ENCODE data around the gene UQCRQ.

DNA sequence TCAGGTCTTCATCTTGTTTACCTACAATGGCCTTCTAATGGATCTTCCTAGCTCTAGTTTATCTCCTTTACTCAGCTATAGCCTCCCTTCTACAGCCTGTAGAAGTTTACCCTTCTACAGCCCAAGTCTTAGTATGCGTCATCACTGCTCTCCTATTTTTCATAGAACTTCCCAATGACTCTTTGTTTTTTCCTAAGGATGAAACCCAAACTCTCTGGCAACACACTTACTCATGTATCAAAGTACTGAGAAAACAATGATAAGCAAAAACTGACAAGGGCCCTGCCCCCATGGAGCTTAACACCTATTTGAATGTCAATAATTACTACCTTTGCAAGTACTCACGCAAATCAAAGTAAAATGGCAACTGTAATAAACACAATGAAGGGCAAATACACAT, 40.7 kb downstream of the UQCRQ start:
- TF ChIP-seq, protein P1, sequence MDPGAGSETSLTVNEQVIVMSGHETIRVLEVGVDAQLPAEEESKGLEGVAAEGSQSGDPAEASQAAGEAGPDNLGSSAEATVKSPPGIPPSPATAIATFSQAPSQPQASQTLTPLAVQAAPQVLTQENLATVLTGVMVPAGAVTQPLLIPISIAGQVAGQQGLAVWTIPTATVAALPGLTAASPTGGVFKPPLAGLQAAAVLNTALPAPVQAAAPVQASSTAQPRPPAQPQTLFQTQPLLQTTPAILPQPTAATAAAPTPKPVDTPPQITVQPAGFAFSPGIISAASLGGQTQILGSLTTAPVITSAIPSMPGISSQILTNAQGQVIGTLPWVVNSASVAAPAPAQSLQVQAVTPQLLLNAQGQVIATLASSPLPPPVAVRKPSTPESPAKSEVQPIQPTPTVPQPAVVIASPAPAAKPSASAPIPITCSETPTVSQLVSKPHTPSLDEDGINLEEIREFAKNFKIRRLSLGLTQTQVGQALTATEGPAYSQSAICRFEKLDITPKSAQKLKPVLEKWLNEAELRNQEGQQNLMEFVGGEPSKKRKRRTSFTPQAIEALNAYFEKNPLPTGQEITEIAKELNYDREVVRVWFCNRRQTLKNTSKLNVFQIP (CRISPR knock-in tag; IDR thresholded peaks at IDR 0.05; ENCODE audit: borderline replicate concordance, low read depth) = no peak
- TF ChIP-seq ZNF70 (CRISPR knock-in tag; IDR thresholded peaks at IDR 0.05) (no peak), ZFP30 (CRISPR knock-in tag; IDR thresholded peaks at IDR 0.05) (no peak), ZNF8 (CRISPR knock-in tag; IDR thresholded peaks at IDR 0.05) (no peak), ZC3H10 (CRISPR knock-in tag; IDR thresholded peaks at IDR 0.05) (no peak), BACH2 (CRISPR knock-in tag; IDR thresholded peaks at IDR 0.05; ENCODE audit: borderline replicate concordance) (no peak), ZFP3 (CRISPR knock-in tag; IDR thresholded peaks at IDR 0.05) (no peak), ISL1 (CRISPR knock-in tag; IDR thresholded peaks at IDR 0.05) (no peak)
- TF ChIP-seq, protein P2, sequence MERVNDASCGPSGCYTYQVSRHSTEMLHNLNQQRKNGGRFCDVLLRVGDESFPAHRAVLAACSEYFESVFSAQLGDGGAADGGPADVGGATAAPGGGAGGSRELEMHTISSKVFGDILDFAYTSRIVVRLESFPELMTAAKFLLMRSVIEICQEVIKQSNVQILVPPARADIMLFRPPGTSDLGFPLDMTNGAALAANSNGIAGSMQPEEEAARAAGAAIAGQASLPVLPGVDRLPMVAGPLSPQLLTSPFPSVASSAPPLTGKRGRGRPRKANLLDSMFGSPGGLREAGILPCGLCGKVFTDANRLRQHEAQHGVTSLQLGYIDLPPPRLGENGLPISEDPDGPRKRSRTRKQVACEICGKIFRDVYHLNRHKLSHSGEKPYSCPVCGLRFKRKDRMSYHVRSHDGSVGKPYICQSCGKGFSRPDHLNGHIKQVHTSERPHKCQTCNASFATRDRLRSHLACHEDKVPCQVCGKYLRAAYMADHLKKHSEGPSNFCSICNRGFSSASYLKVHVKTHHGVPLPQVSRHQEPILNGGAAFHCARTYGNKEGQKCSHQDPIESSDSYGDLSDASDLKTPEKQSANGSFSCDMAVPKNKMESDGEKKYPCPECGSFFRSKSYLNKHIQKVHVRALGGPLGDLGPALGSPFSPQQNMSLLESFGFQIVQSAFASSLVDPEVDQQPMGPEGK (CRISPR knock-in tag; IDR thresholded peaks at IDR 0.05; ENCODE audit: borderline replicate concordance) = no peak
- TF ChIP-seq, protein P3, sequence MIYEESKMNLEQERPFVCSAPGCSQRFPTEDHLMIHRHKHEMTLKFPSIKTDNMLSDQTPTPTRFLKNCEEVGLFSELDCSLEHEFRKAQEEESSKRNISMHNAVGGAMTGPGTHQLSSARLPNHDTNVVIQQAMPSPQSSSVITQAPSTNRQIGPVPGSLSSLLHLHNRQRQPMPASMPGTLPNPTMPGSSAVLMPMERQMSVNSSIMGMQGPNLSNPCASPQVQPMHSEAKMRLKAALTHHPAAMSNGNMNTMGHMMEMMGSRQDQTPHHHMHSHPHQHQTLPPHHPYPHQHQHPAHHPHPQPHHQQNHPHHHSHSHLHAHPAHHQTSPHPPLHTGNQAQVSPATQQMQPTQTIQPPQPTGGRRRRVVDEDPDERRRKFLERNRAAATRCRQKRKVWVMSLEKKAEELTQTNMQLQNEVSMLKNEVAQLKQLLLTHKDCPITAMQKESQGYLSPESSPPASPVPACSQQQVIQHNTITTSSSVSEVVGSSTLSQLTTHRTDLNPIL (CRISPR knock-in tag; IDR thresholded peaks at IDR 0.05; ENCODE audit: low read depth) = no peak
- TF ChIP-seq, protein P4, sequence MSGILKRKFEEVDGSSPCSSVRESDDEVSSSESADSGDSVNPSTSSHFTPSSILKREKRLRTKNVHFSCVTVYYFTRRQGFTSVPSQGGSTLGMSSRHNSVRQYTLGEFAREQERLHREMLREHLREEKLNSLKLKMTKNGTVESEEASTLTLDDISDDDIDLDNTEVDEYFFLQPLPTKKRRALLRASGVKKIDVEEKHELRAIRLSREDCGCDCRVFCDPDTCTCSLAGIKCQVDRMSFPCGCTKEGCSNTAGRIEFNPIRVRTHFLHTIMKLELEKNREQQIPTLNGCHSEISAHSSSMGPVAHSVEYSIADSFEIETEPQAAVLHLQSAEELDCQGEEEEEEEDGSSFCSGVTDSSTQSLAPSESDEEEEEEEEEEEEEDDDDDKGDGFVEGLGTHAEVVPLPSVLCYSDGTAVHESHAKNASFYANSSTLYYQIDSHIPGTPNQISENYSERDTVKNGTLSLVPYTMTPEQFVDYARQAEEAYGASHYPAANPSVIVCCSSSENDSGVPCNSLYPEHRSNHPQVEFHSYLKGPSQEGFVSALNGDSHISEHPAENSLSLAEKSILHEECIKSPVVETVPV (CRISPR knock-in tag; IDR thresholded peaks at IDR 0.05) = no peak

All from SK-N-SH treated with all-trans-retinoic acid at 6 μM for 48 hours (cell line).